Stimulated activated CD4-positive, alpha-beta T cell treated with anti-CD3 and anti-CD28 coated beads, Interleukin-12 subunit alpha, Interleukin-12 subunit beta, amount 100 ng/mL, for 48 hours (primary cell): ENCODE measurements around the gene LRRC49.
"Not testable (repeated sequence)": the region's sequence is repeated elsewhere in the genome, so short reads cannot be mapped to it uniquely, and the experiment has no call there.

Source experiments
- DNase-seq, 3 donors: peaks; one replicate each; pipeline ENCODE4 v3.0.0-alpha.2; 2020; ENCODE audit warnings: low read depth in 2 of 3, low spot score in 1 of 3

The LRRC49 gene, protein sequence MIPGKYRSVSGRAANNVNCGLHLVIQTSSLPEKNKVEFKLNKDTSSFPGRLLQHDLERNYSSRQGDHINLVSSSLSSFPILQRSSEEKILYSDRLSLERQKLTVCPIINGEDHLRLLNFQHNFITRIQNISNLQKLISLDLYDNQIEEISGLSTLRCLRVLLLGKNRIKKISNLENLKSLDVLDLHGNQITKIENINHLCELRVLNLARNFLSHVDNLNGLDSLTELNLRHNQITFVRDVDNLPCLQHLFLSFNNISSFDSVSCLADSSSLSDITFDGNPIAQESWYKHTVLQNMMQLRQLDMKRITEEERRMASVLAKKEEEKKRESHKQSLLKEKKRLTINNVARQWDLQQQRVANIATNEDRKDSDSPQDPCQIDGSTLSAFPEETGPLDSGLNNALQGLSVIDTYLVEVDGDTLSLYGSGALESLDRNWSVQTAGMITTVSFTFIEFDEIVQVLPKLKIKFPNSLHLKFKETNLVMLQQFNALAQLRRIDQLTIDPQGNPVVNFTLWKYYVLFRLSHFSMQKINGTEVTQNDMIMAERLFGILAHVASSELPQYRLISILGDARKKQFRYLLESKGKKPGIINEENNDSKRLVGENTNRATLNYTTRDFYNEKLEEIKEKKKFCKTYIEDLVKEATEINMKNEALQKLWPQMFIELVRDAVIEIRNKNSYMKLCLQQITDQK

DNA sequence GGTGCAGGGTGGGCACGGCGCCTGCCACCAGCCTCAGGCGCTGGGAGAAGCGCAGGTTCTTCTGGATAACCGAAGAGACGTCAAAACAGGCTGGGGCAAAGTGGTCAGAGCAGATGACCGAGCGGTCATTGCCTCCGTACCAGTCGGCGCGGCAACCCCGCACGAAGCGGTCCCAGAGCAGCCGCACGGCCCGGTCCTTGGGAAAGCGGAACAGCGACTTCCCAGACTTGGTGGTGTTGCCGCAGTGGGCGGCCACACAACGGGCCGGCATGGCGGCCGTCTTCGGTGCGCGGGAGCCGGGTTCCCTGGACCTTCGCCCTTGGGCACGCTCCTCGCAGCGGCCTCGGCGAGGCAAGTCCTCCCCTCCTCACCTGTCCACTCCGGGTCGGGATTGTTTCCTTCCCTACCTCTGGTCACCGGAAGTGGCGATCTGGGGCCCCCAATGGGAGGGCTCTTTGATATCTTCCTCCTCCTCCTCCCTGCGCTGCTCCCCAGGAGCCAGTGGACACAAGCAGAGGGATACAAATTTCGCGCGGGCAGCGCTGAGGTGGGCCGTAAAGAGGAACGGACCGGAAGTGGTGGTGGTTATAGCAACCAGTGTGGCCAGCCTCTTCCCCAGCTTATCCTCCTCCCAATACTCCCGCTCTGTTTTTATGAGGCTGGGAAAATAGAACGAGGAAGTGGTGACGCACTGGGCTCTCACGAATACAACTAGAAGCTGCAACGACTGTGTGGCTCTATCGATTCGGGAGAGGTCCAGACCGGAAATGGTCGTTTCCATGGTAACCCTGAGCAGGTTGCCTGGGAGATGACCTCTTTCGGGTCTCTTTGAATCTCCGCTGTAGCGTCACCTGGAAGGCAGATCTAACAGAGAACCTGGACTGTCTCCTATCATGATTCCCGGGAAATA, at the start of gene LRRC49, which contains the start of gene THAP10:
Gene LRRC49, plus strand, starts transcription at position 825 of the 910 bp plus-strand sequence. Its CDS starts 69 bp downstream, at position 894.
Gene THAP10, minus strand, starts transcription at position 432 of the 910 bp plus-strand sequence. Its CDS starts 161 bp downstream, at position 271.
- peak; percentile 19 to 46 (median 35) for DNase-seq

DNA sequence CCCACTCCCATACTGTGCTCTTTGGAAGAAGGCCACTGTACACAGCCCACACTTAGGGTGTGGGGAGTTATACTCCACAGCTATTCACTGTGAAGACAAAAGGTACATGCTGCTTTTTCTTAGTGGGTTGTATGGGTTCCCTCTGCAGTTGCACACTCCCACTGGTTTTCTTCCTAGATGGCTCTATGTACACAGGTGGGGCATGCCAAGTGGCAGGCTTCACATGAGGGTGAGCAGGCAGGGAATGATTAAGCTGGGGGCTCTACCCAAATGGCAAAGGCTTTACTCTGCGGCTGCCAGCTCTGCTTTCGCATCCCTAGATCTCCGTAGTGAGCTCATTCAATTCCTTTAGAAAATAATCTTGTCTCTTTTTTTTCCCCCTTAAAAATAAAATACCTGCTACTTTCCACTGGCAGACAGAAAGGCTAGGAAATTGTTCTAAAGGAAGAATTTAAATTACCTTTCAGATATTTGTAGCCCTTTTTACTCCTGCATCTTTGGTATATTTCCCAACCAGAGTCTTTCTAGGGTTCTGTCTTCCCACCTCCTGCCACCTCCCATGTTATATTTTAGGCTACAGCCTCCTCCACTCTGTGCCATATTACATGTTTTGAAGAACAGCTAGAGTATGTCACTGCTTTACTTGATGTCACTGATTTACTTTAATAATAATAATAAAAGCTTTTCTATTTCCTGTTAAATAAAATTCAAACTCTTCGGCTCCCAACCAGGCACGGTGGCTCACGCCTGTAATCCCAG, 46.8 kb upstream of the LRRC49 start:
- DNase-seq: no peak

GRCh38 chr15:70851889-70852288, 40.7 kb upstream of the LRRC49 start:
- no peak for DNase-seq

GRCh38 chr15:70852501-70853317, 39.9 kb upstream of the LRRC49 start:
- no peak for DNase-seq

- no peak for DNase-seq
Observed at GRCh38 chr15:70853318-70853972, 39.2 kb upstream of the LRRC49 start.

- DNase-seq: peak in 1 of 3 donors; percentile 10
Observed at GRCh38 chr15:70853973-70854665, 38.5 kb upstream of the LRRC49 start, which contains the start of gene LARP6. LARP6 (minus strand) TSS chr15:70854157; CDS start chr15:70854088, 69 bp downstream.

DNA sequence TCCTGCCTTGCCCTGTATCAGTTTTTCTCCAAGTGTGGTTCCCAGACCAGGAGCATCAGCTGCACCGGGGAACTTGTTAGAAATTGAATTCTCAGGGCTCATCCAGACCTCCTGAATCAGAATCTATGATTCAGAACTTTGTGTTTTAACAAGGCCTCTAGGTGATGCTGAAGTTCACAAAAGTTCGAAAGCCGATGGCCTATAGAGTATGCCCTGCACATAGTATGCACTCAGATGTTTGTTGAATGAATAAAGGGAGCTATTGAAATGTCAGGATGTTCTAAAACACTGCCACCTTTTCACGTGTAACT, 38.0 kb upstream of the LRRC49 start:
- no peak for DNase-seq

GRCh38 chr15:70855764-70856163, 36.9 kb upstream of the LRRC49 start:
- DNase-seq: no peak

- no peak for DNase-seq
Observed at GRCh38 chr15:70856177-70856883, 36.3 kb upstream of the LRRC49 start.

DNA sequence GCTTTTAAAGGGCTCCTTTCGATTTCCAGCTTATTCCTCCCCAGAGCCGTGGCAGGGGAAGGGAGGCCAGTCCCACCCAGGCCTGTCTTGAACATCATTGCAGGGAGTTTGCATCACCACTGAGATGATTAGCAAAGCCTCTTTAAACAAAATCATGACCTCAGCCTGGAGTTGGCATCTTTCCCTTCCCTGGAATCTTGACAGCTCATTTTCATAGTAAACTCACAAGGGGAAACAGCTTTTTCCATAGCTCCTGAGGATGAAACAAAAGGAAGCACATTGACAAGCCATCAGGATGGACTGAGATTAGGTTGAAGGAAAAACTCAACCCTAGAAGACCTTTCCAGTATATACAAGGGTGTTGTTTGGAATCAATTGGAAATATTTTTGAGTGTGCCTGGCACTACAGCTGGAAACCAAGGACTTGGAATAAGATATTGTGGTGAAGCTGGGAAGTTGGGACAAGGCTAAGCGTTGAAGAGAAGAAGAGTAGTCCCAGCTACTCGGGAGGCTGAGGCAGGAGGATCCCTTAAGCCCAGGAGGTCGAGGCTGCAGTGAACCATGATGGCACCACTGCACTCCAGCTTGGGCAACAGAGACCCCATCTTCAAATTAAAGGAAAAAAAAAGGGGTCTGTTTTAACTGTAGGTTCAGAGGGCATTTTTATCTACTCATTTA, 35.6 kb upstream of the LRRC49 start:
- DNase-seq: no peak

DNA sequence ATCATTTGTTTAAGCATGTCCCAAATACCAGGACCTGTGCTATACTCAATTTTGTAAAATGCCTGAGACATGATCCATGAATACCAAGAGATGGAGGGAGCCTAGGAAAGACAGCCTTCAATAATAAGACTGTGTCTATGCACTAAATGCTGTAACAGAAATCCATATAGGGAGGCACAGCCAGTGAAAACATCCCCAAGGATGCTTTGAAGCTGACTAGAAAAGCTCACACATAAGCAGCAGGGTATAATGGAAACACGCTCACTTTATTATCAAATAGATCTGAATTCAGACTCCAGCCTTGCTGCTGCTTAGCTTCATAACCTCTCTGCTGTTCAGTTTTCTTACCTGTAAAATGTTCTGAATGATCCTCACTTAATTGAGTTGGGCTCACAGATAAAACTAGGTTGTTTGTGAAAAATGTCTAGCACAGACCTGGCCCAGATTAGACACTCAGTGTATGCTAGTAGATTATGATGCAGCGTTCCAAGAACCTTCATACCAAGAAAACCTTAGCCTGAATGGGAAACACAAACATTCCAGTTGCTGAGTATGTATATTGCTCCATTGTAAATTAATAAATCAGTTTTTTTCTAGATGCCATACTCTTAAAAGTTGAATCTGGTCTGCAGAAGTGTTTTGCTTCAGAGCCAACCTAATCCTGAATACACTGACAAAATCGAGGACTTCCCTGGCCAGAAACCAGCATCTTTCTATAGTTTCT, 34.9 kb upstream of the LRRC49 start:
- DNase-seq: no peak

GRCh38 chr15:70858614-70859321, 33.9 kb upstream of the LRRC49 start:
- not testable (repeated sequence) for DNase-seq

DNA sequence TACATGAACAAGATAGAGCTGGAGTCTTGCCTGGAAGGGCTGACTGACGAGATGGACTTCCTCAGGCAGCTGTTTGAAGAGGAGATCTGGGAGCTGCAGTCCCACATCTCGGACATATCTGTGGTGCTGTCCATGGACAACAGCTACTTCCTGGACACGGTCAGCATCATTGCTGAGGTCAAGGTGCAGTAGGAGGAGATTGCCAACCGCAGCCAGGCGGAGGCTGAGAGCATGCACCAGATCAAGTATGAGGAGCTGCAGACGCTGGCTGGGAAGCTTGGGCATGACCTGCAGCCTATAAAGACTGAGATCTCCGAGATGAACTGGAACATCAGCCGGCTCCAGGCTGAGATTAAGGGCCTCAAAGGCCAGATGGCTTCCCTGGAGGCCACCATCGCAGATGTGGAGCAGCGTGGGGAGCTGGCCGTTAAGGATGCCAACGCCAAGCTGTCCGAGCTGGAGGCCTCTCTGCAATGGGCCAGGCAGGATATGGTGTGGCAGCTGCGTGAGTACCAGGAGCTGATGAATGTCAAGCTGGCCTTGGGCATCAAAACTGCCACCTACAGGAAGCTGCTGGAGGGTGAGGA, 33.2 kb upstream of the LRRC49 start:
- no peak for DNase-seq

- no peak for DNase-seq
Observed at GRCh38 chr15:70859998-70860397, 32.6 kb upstream of the LRRC49 start.

- DNase-seq: no peak
Observed at GRCh38 chr15:70863450-70864218, 29.0 kb upstream of the LRRC49 start.
